ENCODE data around the gene PTPN1.
"Not testable (repeated sequence)": the region's sequence is repeated elsewhere in the genome, so short reads cannot be mapped to it uniquely, and the experiment has no call there.

PTPN1 gene

DNA sequence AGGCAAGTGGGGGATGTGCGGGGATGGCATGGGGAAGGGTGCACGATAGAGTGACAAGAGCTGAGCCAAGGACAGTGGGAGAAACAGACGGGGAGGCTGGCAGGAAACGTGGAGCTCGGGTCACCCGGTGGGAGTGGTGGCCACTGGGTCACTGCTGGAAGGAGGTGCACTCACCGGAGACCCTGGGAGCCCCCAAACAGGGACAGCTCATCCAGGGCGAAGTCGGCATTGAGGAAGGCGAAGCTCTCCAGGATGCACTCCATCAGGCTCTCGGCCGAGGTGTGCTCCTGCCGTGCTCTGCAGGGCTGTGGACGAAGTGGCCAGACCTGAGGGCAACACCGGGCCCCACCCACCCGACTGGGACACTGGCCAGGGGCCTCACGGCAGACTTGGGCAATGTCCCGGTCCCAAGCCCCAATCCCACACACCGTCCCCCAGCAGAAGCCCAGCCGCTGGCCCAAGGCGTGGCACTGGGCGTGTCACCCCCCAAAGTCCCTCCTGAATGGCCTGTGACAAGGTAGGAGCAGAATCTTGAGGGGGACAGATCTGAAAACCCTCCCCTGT, 87.3 kb downstream of the PTPN1 start (continued):
- TF ChIP-seq, protein P1, sequence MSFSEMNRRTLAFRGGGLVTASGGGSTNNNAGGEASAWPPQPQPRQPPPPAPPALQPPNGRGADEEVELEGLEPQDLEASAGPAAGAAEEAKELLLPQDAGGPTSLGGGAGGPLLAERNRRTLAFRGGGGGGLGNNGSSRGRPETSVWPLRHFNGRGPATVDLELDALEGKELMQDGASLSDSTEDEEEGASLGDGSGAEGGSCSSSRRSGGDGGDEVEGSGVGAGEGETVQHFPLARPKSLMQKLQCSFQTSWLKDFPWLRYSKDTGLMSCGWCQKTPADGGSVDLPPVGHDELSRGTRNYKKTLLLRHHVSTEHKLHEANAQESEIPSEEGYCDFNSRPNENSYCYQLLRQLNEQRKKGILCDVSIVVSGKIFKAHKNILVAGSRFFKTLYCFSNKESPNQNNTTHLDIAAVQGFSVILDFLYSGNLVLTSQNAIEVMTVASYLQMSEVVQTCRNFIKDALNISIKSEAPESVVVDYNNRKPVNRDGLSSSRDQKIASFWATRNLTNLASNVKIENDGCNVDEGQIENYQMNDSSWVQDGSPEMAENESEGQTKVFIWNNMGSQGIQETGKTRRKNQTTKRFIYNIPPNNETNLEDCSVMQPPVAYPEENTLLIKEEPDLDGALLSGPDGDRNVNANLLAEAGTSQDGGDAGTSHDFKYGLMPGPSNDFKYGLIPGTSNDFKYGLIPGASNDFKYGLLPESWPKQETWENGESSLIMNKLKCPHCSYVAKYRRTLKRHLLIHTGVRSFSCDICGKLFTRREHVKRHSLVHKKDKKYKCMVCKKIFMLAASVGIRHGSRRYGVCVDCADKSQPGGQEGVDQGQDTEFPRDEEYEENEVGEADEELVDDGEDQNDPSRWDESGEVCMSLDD (tag by site-specific recombination; IDR thresholded peaks at IDR 0.05) = no peak

DNA sequence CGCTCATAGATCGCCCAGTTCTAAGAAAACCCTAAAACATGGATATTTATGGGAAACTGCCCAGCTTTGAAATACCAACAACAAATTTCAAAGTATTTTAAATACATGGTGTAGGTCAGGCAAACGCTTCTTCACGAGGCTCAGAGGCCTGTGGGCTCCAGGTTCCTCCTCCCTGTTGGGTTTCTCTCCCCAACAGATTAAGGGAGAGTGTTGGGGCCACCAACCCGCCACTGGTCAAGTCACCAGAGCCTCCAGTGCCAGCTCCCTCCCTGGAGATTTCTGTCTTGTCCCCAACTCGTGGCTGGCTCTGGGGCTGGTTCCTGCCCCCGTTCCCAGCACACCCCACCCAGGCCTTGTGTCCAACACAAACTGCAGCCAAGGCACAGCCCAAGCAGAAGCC, 87.9 kb downstream of the PTPN1 start:
- no peaks in the 10 kb centered on the region for H3K36me3 ChIP-seq (ENCODE audit: control insufficient read depth in 2 of 2, insufficient read depth in 1 of 2, low read length in 2 of 2)
- TF ChIP-seq ZNF530 (tag by site-specific recombination; IDR thresholded peaks at IDR 0.05; ENCODE audit: low read depth) (no peak), ZNF600 (tag by site-specific recombination; IDR thresholded peaks at IDR 0.05) (no peak), ZNF292 (tag by site-specific recombination; IDR thresholded peaks at IDR 0.05; ENCODE audit: borderline replicate concordance, low read depth) (no peak), ZNF311 (tag by site-specific recombination; IDR thresholded peaks at IDR 0.05; ENCODE audit: borderline replicate concordance) (no peak), ZNF274 (IDR thresholded peaks at IDR 0.05; ENCODE audit: low read length) (no peak), ZNF274 (tag by site-specific recombination; IDR thresholded peaks at IDR 0.05; ENCODE audit: borderline replicate concordance) (no peak), ZNF670 (tag by site-specific recombination; IDR thresholded peaks at IDR 0.05; ENCODE audit: low read depth) (no peak), ZNF202 (tag by site-specific recombination; IDR thresholded peaks at IDR 0.05; ENCODE audit: borderline replicate concordance) (no peak), GFI1B (tag by site-specific recombination; IDR thresholded peaks at IDR 0.05) (no peak), ZNF626 (tag by site-specific recombination; IDR thresholded peaks at IDR 0.05) (no peak), GLIS2 (tag by site-specific recombination; IDR thresholded peaks at IDR 0.05) (no peak)
- CTCF ChIA-PET = interaction anchor here (1.0 to 1.4 kb wide), 3 partner anchors 10 to 65 kb away, joined by 3 to 8 read pairs (median 4); no protein-coding TSS in a partner anchor
- H3K4me1 ChIP-seq (ENCODE audit: control insufficient read depth, insufficient read depth, low read length) = no peaks in the 10 kb centered on the region
- POLR2A ChIA-PET = no interaction called here
- no peaks in the 10 kb centered on the region for H3K9me3 ChIP-seq (ENCODE audit: control insufficient read depth, insufficient read depth, low read depth, low read length)
- H3K4me3 ChIP-seq (ENCODE audit: low read depth, low read length) = no peak overlapping the region
- H3K27ac ChIP-seq (ENCODE audit: extremely low read depth, low read depth, low read length) = no peak overlapping the region

DNA sequence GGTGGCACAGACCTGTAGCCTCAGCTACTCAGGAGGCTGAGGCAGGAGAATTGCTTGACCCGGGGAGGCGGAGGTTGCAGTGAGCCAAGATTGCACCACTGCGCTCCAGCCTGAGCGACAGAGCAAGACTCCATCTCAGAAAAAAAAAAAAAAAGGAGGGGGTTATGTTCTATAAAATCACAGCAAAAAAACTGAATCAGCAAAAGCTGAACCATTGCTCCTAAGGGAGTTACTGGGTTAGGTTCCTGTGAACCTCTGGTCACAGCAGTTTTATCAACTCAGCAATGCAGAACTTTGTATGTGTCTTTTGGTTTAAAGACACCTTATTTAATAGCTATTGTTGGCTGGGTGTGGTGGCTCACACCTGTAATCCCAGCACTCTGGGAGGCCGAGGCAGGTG, 88.6 kb downstream of the PTPN1 start:
- H3K4me1 ChIP-seq (ENCODE audit: control insufficient read depth, insufficient read depth, low read length); H3K36me3 ChIP-seq (ENCODE audit: control insufficient read depth in 2 of 2, insufficient read depth in 1 of 2, low read length in 2 of 2); H3K4me3 ChIP-seq (ENCODE audit: low read depth, low read length); POLR2A ChIA-PET; H3K9me3 ChIP-seq (ENCODE audit: control insufficient read depth, insufficient read depth, low read depth, low read length); H3K27ac ChIP-seq (ENCODE audit: extremely low read depth, low read depth, low read length): not testable (repeated sequence)
- TF ChIP-seq ZNF555 (tag by site-specific recombination; conservative IDR thresholded peaks at IDR 0.05) = peak; percentile 24
- CTCF ChIA-PET = interaction anchor here (0.8 to 1.6 kb wide), 5 partner anchors 10 to 151 kb away, joined by 3 to 6 read pairs (median 3); no protein-coding TSS in a partner anchor

DNA sequence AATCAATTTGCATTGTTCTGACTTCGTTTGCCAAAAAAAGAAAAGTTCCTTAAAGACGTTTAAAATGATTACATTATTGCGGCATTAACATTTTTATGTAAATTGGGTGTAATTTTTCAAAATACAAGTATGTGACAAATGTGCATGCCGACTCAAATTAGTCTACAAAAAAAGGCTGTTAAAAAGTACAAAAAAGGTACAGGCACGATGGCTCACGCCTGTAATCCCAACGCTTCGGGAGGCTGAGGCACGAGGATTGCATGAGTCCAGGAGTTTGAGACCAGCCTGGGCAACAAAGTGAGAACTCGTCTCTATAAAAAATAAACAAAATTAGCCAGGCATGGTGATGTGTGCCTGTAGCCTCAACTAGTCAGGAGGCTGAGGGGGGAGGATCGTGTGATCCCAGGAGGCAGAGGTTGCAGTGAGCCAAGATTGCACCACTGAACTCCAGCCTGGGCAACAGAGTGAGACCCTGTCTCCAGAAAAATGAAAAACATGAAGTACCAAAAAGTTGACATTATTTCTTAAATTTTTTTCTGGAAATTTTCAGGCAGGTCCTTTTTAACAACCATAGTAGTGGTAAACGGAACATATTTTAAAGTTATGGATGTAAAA, 90.2 kb downstream of the PTPN1 start:
- H3K4me3 ChIP-seq (ENCODE audit: low read depth, low read length) = no peak overlapping the region
- no peaks in the 10 kb centered on the region for H3K9me3 ChIP-seq (ENCODE audit: control insufficient read depth, insufficient read depth, low read depth, low read length)
- TF ChIP-seq ZNF121 (tag by site-specific recombination; IDR thresholded peaks at IDR 0.05) = 0 out of 2 replicates have a peak, but pooled peaks have one; percentile 21
- TF ChIP-seq PRDM1 (tag by site-specific recombination; IDR thresholded peaks at IDR 0.05) = no peak
- H3K36me3 ChIP-seq (ENCODE audit: control insufficient read depth in 2 of 2, insufficient read depth in 1 of 2, low read length in 2 of 2) = no peaks in the 10 kb centered on the region
- H3K4me1 ChIP-seq (ENCODE audit: control insufficient read depth, insufficient read depth, low read length) = no peaks in the 10 kb centered on the region
- CTCF ChIA-PET = interaction anchor here (0.7 to 1.3 kb wide), 2 partner anchors 21 to 26 kb away, joined by 3 to 4 read pairs; no protein-coding TSS in a partner anchor
- POLR2A ChIA-PET = no interaction called here
- H3K27ac ChIP-seq (ENCODE audit: extremely low read depth, low read depth, low read length) = no peak overlapping the region
